Mesendoderm (in vitro differentiated cells): ENCODE results near the gene CCDC187.

ENCODE experiments used
- DNase-seq: peaks from one replicate; pipeline ENCODE4 v3.0.0; 2013
- H2AK5ac ChIP-seq: 2 replicates; pipeline ENCODE4 v1.6.1; 2013; ENCODE audit warnings: low read length, inconsistent platforms
- H2BK120ac ChIP-seq: 2 replicates; pipeline ENCODE4 v1.6.1; 2013; ENCODE audit warnings: low read depth, mild to moderate bottlenecking, low read length, moderate library complexity, mixed read lengths
- H2BK15ac ChIP-seq: replicated peaks from 2 replicates; pipeline ENCODE4 v1.6.1; 2013; ENCODE audit warnings: low read depth, mild to moderate bottlenecking, moderate library complexity
- H2BK5ac ChIP-seq: 2 replicates; pipeline ENCODE4 v1.6.1; 2013; ENCODE audit warnings: low read length, inconsistent platforms
- H3K18ac ChIP-seq: 2 replicates; pipeline ENCODE4 v1.6.1; 2013; ENCODE audit warnings: mild to moderate bottlenecking, low read length, mixed read lengths
- H3K23ac ChIP-seq: one replicate; pipeline ENCODE4 v1.6.1; 2013; ENCODE audit warnings: low read length
- H3K27ac ChIP-seq: 2 replicates; pipeline ENCODE4 v1.5.1; 2013; ENCODE audit warnings: low read depth, mild to moderate bottlenecking, inconsistent platforms, low read length, moderate library complexity
- H3K27me3 ChIP-seq: 2 replicates; pipeline ENCODE4 v1.6.1; 2013; ENCODE audit warnings: low read length, control low read depth, mild to moderate bottlenecking, inconsistent platforms; ENCODE audit not compliant: insufficient read depth, poor library complexity
- H3K36me3 ChIP-seq: 2 replicates; pipeline ENCODE4 v1.6.1; 2013; ENCODE audit warnings: low read length, inconsistent platforms; ENCODE audit not compliant: control insufficient read depth, insufficient read depth
- H3K4ac ChIP-seq: one replicate; pipeline ENCODE4 v1.6.1; 2013; ENCODE audit warnings: low read depth, mild to moderate bottlenecking, low read length, moderate library complexity
- H3K4me1 ChIP-seq: 2 replicates; pipeline ENCODE4 v1.6.1; 2013; ENCODE audit warnings: low read depth, low read length, inconsistent platforms; ENCODE audit not compliant: control insufficient read depth
- H3K4me2 ChIP-seq: 2 replicates; pipeline ENCODE4 v1.6.1; 2013; ENCODE audit warnings: low read length
- H3K4me3 ChIP-seq: 2 replicates; pipeline ENCODE4 v1.5.1; 2013; ENCODE audit warnings: mild to moderate bottlenecking, low read length
- H3K56ac ChIP-seq: one replicate; pipeline ENCODE4 v1.6.1; 2013; ENCODE audit warnings: low read length
- H3K79me1 ChIP-seq: 2 replicates; pipeline ENCODE4 v1.6.1; 2013; ENCODE audit warnings: low read length, inconsistent platforms
- H3K79me2 ChIP-seq: 2 replicates; pipeline ENCODE4 v1.6.1; 2013; ENCODE audit warnings: mild to moderate bottlenecking, low read length; ENCODE audit not compliant: control insufficient read depth, insufficient read depth
- H3K9ac ChIP-seq: 2 replicates; pipeline ENCODE4 v1.6.1; 2013; ENCODE audit warnings: low read length, inconsistent platforms
- H4K5ac ChIP-seq: one replicate; pipeline ENCODE4 v1.6.1; 2013; ENCODE audit warnings: low read length
- H4K8ac ChIP-seq: one replicate; pipeline ENCODE4 v1.6.1; 2013; ENCODE audit warnings: low read depth, mild to moderate bottlenecking, control low read depth, low read length, moderate library complexity
- WGBS: extraction: QIAGEN DNeasy Blood & Tissue Kit; methylation state at CpG from one replicate; pipeline ENCODE4 v1.1.7; 2013; ENCODE audit warnings: low lambda C conversion rate, missing lambda C conversion rate; ENCODE audit not compliant: insufficient coverage; ENCODE audit errors: extremely low coverage; 5-methylcytosine and 5-hydroxymethylcytosine counted together

The CCDC187 gene

DNA sequence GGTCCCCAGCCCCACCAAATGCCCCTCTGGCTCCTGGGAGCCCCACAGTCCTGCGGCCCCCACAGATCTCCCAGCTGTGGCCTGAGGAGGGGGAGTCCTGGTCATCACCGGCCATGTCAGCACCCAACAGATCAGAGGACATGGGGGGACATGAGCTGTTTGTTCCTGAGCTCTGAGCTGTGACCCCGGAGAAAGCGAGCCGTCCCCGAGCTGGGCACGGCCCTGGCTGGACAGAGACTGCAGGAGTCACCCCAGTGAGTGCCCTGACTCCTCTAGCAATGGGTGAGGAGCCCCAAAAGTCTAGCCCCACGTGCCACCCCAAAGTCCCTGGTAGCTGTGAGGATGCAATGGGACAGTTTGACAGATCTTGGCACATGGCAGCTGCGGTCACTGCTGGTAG is 25.7 kb downstream of the CCDC187 start:
- Histone ChIP-seq H3K4ac (no peak overlapping the region), H2AK5ac (no peak overlapping the region), H3K23ac (no peak overlapping the region), H3K4me2 (no peak overlapping the region), H3K27ac (no peak overlapping the region), H3K27me3 (no peaks in the 10 kb centered on the region), H3K36me3 (no peaks in the 10 kb centered on the region), H2BK120ac (no peak overlapping the region), H2BK15ac (no peak overlapping the region), H3K79me2 (no peaks in the 10 kb centered on the region), H2BK5ac (no peak overlapping the region), H3K18ac (no peak overlapping the region), H3K9ac (no peak overlapping the region), H3K4me1 (no peaks in the 10 kb centered on the region), H4K5ac (no peak overlapping the region), H4K8ac (no peak overlapping the region), H3K79me1 (no peaks in the 10 kb centered on the region), H3K56ac (no peak overlapping the region), H3K4me3 (no peak overlapping the region)
- no CpG with 5 or more reads among the region's 9 CpGs for WGBS
- DNase-seq = no peak

GRCh38 chr9:136277746-136278145 is 26.1 kb downstream of the CCDC187 start:
- no peaks in the 10 kb centered on the region for H3K27me3 ChIP-seq
- no peak overlapping the region for H4K5ac ChIP-seq
- H3K9ac ChIP-seq = no peak overlapping the region
- H2BK120ac ChIP-seq = no peak overlapping the region
- no peak overlapping the region for H3K4me3 ChIP-seq
- no peaks in the 10 kb centered on the region for H3K79me2 ChIP-seq
- H4K8ac ChIP-seq = no peak overlapping the region
- no peak overlapping the region for H2BK5ac ChIP-seq
- H3K36me3 ChIP-seq = no peaks in the 10 kb centered on the region
- no peak overlapping the region for H3K4me2 ChIP-seq
- H2BK15ac ChIP-seq = no peak overlapping the region
- no peak overlapping the region for H3K23ac ChIP-seq
- no peak overlapping the region for H3K18ac ChIP-seq
- H3K27ac ChIP-seq = no peak overlapping the region
- H3K4ac ChIP-seq = no peak overlapping the region
- H2AK5ac ChIP-seq = no peak overlapping the region
- no peaks in the 10 kb centered on the region for H3K4me1 ChIP-seq
- no CpG with 5 or more reads among the region's 14 CpGs for WGBS
- H3K56ac ChIP-seq = no peak overlapping the region
- H3K79me1 ChIP-seq = no peaks in the 10 kb centered on the region
- no peak for DNase-seq

DNA sequence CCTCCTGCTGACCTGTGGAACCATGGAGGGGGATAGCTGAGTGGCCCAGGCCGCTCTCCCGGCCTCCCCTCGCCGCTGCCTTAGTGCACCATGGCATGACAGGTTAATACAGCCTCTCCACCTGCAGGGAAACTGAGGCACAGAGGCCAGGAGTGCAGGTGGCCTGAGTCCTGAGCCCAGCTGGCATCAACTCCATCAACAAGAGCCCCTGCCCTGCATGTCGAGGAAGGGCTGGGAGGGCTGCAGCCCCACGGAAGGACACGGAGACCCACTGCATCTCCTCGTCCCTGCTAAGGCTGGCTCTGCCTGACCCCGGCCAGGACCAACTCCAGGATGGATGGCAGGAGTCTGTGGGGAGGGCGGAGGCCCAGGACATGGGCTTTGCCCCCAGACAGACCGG is 27.2 kb downstream of the CCDC187 start:
- H3K4me1 ChIP-seq = no peaks in the 10 kb centered on the region
- no peaks in the 10 kb centered on the region for H3K36me3 ChIP-seq
- H3K56ac ChIP-seq = no peak overlapping the region
- no peaks in the 10 kb centered on the region for H3K79me2 ChIP-seq
- H3K27ac ChIP-seq = no peak overlapping the region
- no peaks in the 10 kb centered on the region for H3K79me1 ChIP-seq
- no peak overlapping the region for H3K4me3 ChIP-seq
- no peak overlapping the region for H2BK15ac ChIP-seq
- no peak for DNase-seq
- no peak overlapping the region for H3K4ac ChIP-seq
- H3K9ac ChIP-seq = no peak overlapping the region
- H4K5ac ChIP-seq = no peak overlapping the region
- no peak overlapping the region for H2BK5ac ChIP-seq
- no peak overlapping the region for H4K8ac ChIP-seq
- H3K23ac ChIP-seq = no peak overlapping the region
- no peak overlapping the region for H2BK120ac ChIP-seq
- H3K18ac ChIP-seq = no peak overlapping the region
- no peaks in the 10 kb centered on the region for H3K27me3 ChIP-seq
- H2AK5ac ChIP-seq = no peak overlapping the region
- no CpG with 5 or more reads among the region's 11 CpGs for WGBS
- no peak overlapping the region for H3K4me2 ChIP-seq

GRCh38 chr9:136275655-136276429 is 28.1 kb downstream of the CCDC187 start:
- Histone ChIP-seq H3K18ac (no peak overlapping the region), H2BK120ac (no peak overlapping the region), H3K56ac (no peak overlapping the region), H3K4me1 (no peaks in the 10 kb centered on the region), H3K9ac (no peak overlapping the region), H4K8ac (no peak overlapping the region), H3K4me3 (no peak overlapping the region), H3K27me3 (no peaks in the 10 kb centered on the region), H2BK15ac (no peak overlapping the region), H4K5ac (no peak overlapping the region), H3K79me2 (no peaks in the 10 kb centered on the region), H3K27ac (no peak overlapping the region), H3K36me3 (no peaks in the 10 kb centered on the region), H3K4ac (no peak overlapping the region), H2AK5ac (no peak overlapping the region), H3K23ac (no peak overlapping the region), H2BK5ac (no peak overlapping the region), H3K79me1 (no peaks in the 10 kb centered on the region), H3K4me2 (no peak overlapping the region)
- no peak for DNase-seq
- no CpG with 5 or more reads among the region's 21 CpGs for WGBS

- no CpG with 5 or more reads among the region's 28 CpGs for WGBS
Measured at GRCh38 chr9:136274786-136275654, 28.9 kb downstream of the CCDC187 start.

More at GRCh38 chr9:136274786-136275654, 28.9 kb downstream of the CCDC187 start:
- Histone ChIP-seq H3K23ac (no peak overlapping the region), H4K5ac (no peak overlapping the region), H3K36me3 (no peaks in the 10 kb centered on the region), H3K18ac (no peak overlapping the region), H3K79me1 (no peaks in the 10 kb centered on the region), H3K79me2 (no peaks in the 10 kb centered on the region), H3K27ac (no peak overlapping the region), H3K4me1 (no peaks in the 10 kb centered on the region), H4K8ac (no peak overlapping the region), H3K4ac (no peak overlapping the region), H2AK5ac (no peak overlapping the region), H3K4me3 (no peak overlapping the region), H3K9ac (no peak overlapping the region), H3K27me3 (no peaks in the 10 kb centered on the region), H2BK5ac (no peak overlapping the region), H2BK15ac (no peak overlapping the region), H3K4me2 (no peak overlapping the region), H2BK120ac (no peak overlapping the region), H3K56ac (no peak overlapping the region)
- DNase-seq = no peak
